IMR-90 (cell line): ENCODE data around the gene CDKAL1. TPM values are rescaled to one million over a fixed set of nuclear protein-coding genes. Genes with fewer than 3 reads are reported as not detected.

ENCODE experiments used
- ATAC-seq: fragments of 200-7000 bp; cut with Tn5 transposase; 2 replicates; pipeline ENCODE4 v1.9.1; 2020; ENCODE audit warnings: low read depth, mild to moderate bottlenecking, moderate library complexity
- BruUV-seq: library from RNA; stranded (reverse); fragments of 400-500 nt; replicated peaks from 2 replicates; lab custom pipeline; 2021; lab: Mats Ljungman, UMichigan
- CTCF ChIA-PET: fragments of 300-600 bp; formaldehyde crosslinking; extraction: SDS; loops from one replicate; lab custom pipeline; 2021; ENCODE audit warnings: antibody characterized with exemption; lab: Yijun Ruan, JAX
- POLR2A ChIA-PET: fragments of 300-600 bp; sonication (Branson Sonifier 250); formaldehyde crosslinking; loops from one replicate; lab custom pipeline; 2022; ENCODE audit warnings: antibody characterized with exemption; ENCODE audit not compliant: unreplicated experiment; lab: Charles Lee
- DNase-seq: peaks from one replicate; pipeline ENCODE4 v3.0.0; 2013
- H2AFZ ChIP-seq: replicated peaks from 2 replicates; pipeline ENCODE3; 2013; ENCODE audit warnings: low read length, mild to moderate bottlenecking; ENCODE audit not compliant: poor library complexity
- H2AK5ac ChIP-seq: 2 replicates; pipeline ENCODE4 v1.6.1; 2013; ENCODE audit warnings: low read depth, low read length, inconsistent platforms
- H2AK9ac ChIP-seq: replicated peaks from 2 replicates; pipeline ENCODE3; 2013; ENCODE audit warnings: mild to moderate bottlenecking, low read depth, low read length, moderate library complexity; ENCODE audit not compliant: poor library complexity
- H2BK120ac ChIP-seq: 2 replicates; pipeline ENCODE4 v1.6.1; 2013; ENCODE audit warnings: low read depth, low read length, inconsistent platforms
- H2BK15ac ChIP-seq: 3 replicates; pipeline ENCODE4 v1.6.1; 2013; ENCODE audit warnings: low read depth, low read length, inconsistent platforms
- H2BK20ac ChIP-seq: 2 replicates; pipeline ENCODE4 v1.6.1; 2013; ENCODE audit warnings: low read depth, mild to moderate bottlenecking, inconsistent platforms, low read length, moderate library complexity
- H2BK5ac ChIP-seq: 2 replicates; pipeline ENCODE4 v1.6.1; 2013; ENCODE audit warnings: mild to moderate bottlenecking, low read depth, low read length, inconsistent platforms; ENCODE audit not compliant: poor library complexity, severe bottlenecking
- H3K14ac ChIP-seq: replicated peaks from 2 replicates; pipeline ENCODE4 v1.6.1; 2013; ENCODE audit warnings: low read depth, low read length, inconsistent platforms
- H3K18ac ChIP-seq: 2 replicates; pipeline ENCODE4 v1.6.1; 2013; ENCODE audit warnings: low read depth, low read length, control low read depth
- H3K23ac ChIP-seq: 2 replicates; pipeline ENCODE4 v1.6.1; 2013; ENCODE audit warnings: low read depth, low read length, inconsistent platforms
- H3K27ac ChIP-seq: 2 replicates; pipeline ENCODE4 v1.5.1; 2013; ENCODE audit warnings: mild to moderate bottlenecking, control low read depth, low read length; ENCODE audit not compliant: insufficient read depth
- H3K27me3 ChIP-seq: 2 replicates; pipeline ENCODE4 v1.6.1; 2013; ENCODE audit warnings: low read length; ENCODE audit not compliant: control insufficient read depth, insufficient read depth
- H3K36me3 ChIP-seq: 2 replicates; pipeline ENCODE4 v1.6.1; 2013; ENCODE audit warnings: low read length, mixed read lengths; ENCODE audit not compliant: control insufficient read depth, insufficient read depth
- H3K4ac ChIP-seq: 2 replicates; pipeline ENCODE4 v1.6.1; 2013; ENCODE audit warnings: low read depth, low read length, inconsistent platforms
- H3K4me1 ChIP-seq: 2 replicates; pipeline ENCODE4 v1.6.1; 2013; ENCODE audit warnings: low read length, mixed read lengths; ENCODE audit not compliant: control insufficient read depth, insufficient read depth
- H3K4me2 ChIP-seq: 2 replicates; pipeline ENCODE4 v1.6.1; 2013; ENCODE audit warnings: low read depth, mild to moderate bottlenecking, control low read depth, low read length, moderate library complexity
- H3K4me3 ChIP-seq: 2 replicates; pipeline ENCODE4 v1.5.1; 2013; ENCODE audit warnings: low read depth, mild to moderate bottlenecking, control low read depth, low read length, moderate library complexity; ENCODE audit not compliant: insufficient read depth
- H3K56ac ChIP-seq: 2 replicates; pipeline ENCODE4 v1.6.1; 2013; ENCODE audit warnings: low read length, inconsistent platforms; ENCODE audit not compliant: insufficient read depth; ENCODE audit errors: extremely low read depth
- H3K79me1 ChIP-seq, 2 experiments: 2 replicates each; pipeline ENCODE4 v1.6.1; 2013; ENCODE audit warnings: low read length in 2 of 2, inconsistent platforms in 1 of 2, low read depth in 1 of 2
- H3K9ac ChIP-seq: 2 replicates; pipeline ENCODE4 v1.6.1; 2013; ENCODE audit warnings: low read depth, low read length, control low read depth
- H3K9me1 ChIP-seq: 2 replicates; pipeline ENCODE4 v1.6.1; 2013; ENCODE audit warnings: low read length, inconsistent platforms; ENCODE audit not compliant: insufficient read depth
- H3K9me3 ChIP-seq: 2 replicates; pipeline ENCODE4 v1.6.1; 2013; ENCODE audit warnings: low read length; ENCODE audit not compliant: control insufficient read depth, insufficient read depth
- H4K20me1 ChIP-seq: 2 replicates; pipeline ENCODE4 v1.6.1; 2013; ENCODE audit warnings: low read length, inconsistent platforms; ENCODE audit not compliant: insufficient read depth
- H4K5ac ChIP-seq: 2 replicates; pipeline ENCODE4 v1.6.1; 2013; ENCODE audit warnings: mild to moderate bottlenecking, low read depth, low read length, control low read depth
- H4K8ac ChIP-seq, 2 experiments: 2 replicates each; pipeline ENCODE4 v1.6.1; 2013; ENCODE audit warnings: low read depth in 2 of 2, low read length in 2 of 2, control low read depth in 1 of 2, inconsistent platforms in 1 of 2
- H4K91ac ChIP-seq: 2 replicates; pipeline ENCODE4 v1.6.1; 2013; ENCODE audit warnings: low read depth, low read length, inconsistent platforms; ENCODE audit not compliant: insufficient read depth
- BHLHE40 ChIP-seq: fragments of 150-350 bp; IDR thresholded peaks from 2 replicates; pipeline ENCODE4 v1.6.1; 2016; ENCODE audit warnings: mild to moderate bottlenecking, low read depth, low read length
- CEBPB ChIP-seq: IDR thresholded peaks from 2 replicates; pipeline ENCODE4 v1.6.1; 2012; ENCODE audit warnings: low read depth, low read length, improper control_type of control experiment
- CHD1 ChIP-seq: IDR thresholded peaks from 2 replicates; pipeline ENCODE4 v1.6.1; 2012; ENCODE audit warnings: low read depth, low read length, improper control_type of control experiment
- CTCF ChIP-seq: conservative IDR thresholded peaks from 2 replicates; pipeline ENCODE4 v1.5.1; 2012; ENCODE audit warnings: mild to moderate bottlenecking, low read depth, low read length, improper control_type of control experiment
- FOS ChIP-seq: fragments of 150-350 bp; IDR thresholded peaks from 2 replicates; pipeline ENCODE4 v1.6.1; 2016; ENCODE audit warnings: low read depth, low read length
- MAFK ChIP-seq: IDR thresholded peaks from 2 replicates; pipeline ENCODE4 v1.6.1; 2012; ENCODE audit warnings: low read depth, low read length, improper control_type of control experiment
- MAZ ChIP-seq: IDR thresholded peaks from 2 replicates; pipeline ENCODE4 v1.6.1; 2012; ENCODE audit warnings: low read depth, mild to moderate bottlenecking, low read length, improper control_type of control experiment, moderate library complexity, borderline replicate concordance
- MXI1 ChIP-seq: IDR thresholded peaks from 2 replicates; pipeline ENCODE4 v1.6.1; 2012; ENCODE audit warnings: low read depth, mild to moderate bottlenecking, low read length, moderate library complexity, borderline replicate concordance
- NFE2L2 ChIP-seq: fragments of 150-350 bp; IDR thresholded peaks from 2 replicates; pipeline ENCODE4 v1.6.1; 2016; ENCODE audit warnings: low read depth, mild to moderate bottlenecking, low read length
- RAD21 ChIP-seq: IDR thresholded peaks from 2 replicates; pipeline ENCODE4 v1.6.1; 2012; ENCODE audit warnings: low read length, improper control_type of control experiment
- RCOR1 ChIP-seq: IDR thresholded peaks from 2 replicates; pipeline ENCODE4 v1.6.1; 2012; ENCODE audit warnings: mild to moderate bottlenecking, low read length, improper control_type of control experiment; ENCODE audit not compliant: insufficient replicate concordance
- RFX5 ChIP-seq: IDR thresholded peaks from 2 replicates; pipeline ENCODE4 v1.8.0; 2012; ENCODE audit warnings: low read depth, mild to moderate bottlenecking, low read length, moderate library complexity
- SMC3 ChIP-seq: fragments of 150-350 bp; IDR thresholded peaks from 2 replicates; pipeline ENCODE4 v1.6.1; 2016; ENCODE audit warnings: low read depth, mild to moderate bottlenecking, antibody characterized with exemption, low read length, moderate library complexity
- WGBS, 2 experiments: methylation state at CpG; one replicate each; pipeline versions ENCODE4 v1.1.5 to v1.1.7; 2013; ENCODE audit warnings: missing lambda C conversion rate in 2 of 2; ENCODE audit not compliant: insufficient read length in 1 of 2; ENCODE audit errors: extremely low coverage in 2 of 2; 5-methylcytosine and 5-hydroxymethylcytosine counted together
- dilution Hi-C: fragments of 300-500 bp; cut with HindIII; formaldehyde crosslinking; loops from one replicate; pipeline ENCODE4 v1.14.3; 2018; ENCODE audit warnings: low sequenced_read_pairs; ENCODE audit not compliant: unreplicated experiment
- in situ Hi-C: fragments of 300-500 bp; cut with MboI; formaldehyde crosslinking; loops from 3 replicates; pipeline ENCODE4 v1.14.3; 2019; ENCODE audit warnings: low sequenced_read_pairs, inconsistent platforms, mixed read lengths
- intact Hi-C: fragments of 100-400 bp; cut with micrococcal nuclease; formaldehyde crosslinking; loops from 2 replicates; pipeline ENCODE4 v1.10.0; 2022
- polyA plus RNA-seq, 3 experiments: library from polyadenylated mRNA; depleted of rRNA; stranded (reverse); fragments of >200 nt; gene quantifications; 2 replicates each; pipeline ENCODE4 v1.2.3, GENCODE V29; 2012; ENCODE audit warnings: low replicate concordance in 1 of 3
- total RNA-seq: library from RNA; depleted of rRNA; stranded (reverse); fragments of >200 nt; gene quantifications from 2 replicates; pipeline ENCODE4 v1.2.3, GENCODE V29; 2012
- TF ChIP-seq, protein P1 (sequence below): fragments of 150-350 bp; IDR thresholded peaks from 2 replicates; pipeline ENCODE4 v1.6.1; 2016; ENCODE audit warnings: low read depth, mild to moderate bottlenecking, low read length, moderate library complexity, borderline replicate concordance
- TF ChIP-seq, protein P2 (sequence below): fragments of 150-350 bp; IDR thresholded peaks from 2 replicates; pipeline ENCODE4 v1.6.1; 2017; ENCODE audit warnings: mild to moderate bottlenecking, antibody characterized with exemption, low read length, low read depth

Gene CDKAL1
- total and polyA plus RNA-seq, 2 of the 4 experiments (the other 2 are of a cell fraction), result 3.7 to 13.1 TPM

- H2AK5ac ChIP-seq, result no peak overlapping the region
- no TSS peak for BruUV-seq
- H3K9me1 ChIP-seq, result no peaks in the 10 kb centered on the region
- no peak overlapping the region for H2BK15ac ChIP-seq
- peaks cover 10 to 13% of the 10 kb centered on the region in 2 experiments; a peak in 3 of 4 replicates for H3K79me1 ChIP-seq
- H4K8ac ChIP-seq, result no peak overlapping the region
- H2BK20ac ChIP-seq, result no peak overlapping the region
- dilution Hi-C loops (no loop called here), in situ Hi-C loops (no loop called here), intact Hi-C loops (no loop called here)
- no peak overlapping the region for H4K5ac ChIP-seq
- no peak overlapping the region for H3K27ac ChIP-seq
- no peak overlapping the region for H3K9ac ChIP-seq
- H3K36me3 ChIP-seq, result no peaks in the 10 kb centered on the region
- POLR2A ChIA-PET, result no interaction called here
- H3K56ac ChIP-seq, result no peak overlapping the region
- no peak overlapping the region for H2AK9ac ChIP-seq
- no peaks in the 10 kb centered on the region for H3K9me3 ChIP-seq
- no peak overlapping the region for H3K18ac ChIP-seq
- ATAC-seq (no peak), DNase-seq (no peak)
- H2BK120ac ChIP-seq, result no peak overlapping the region
- H3K27me3 ChIP-seq, result no peaks in the 10 kb centered on the region
- no peak overlapping the region for H2AFZ ChIP-seq
- H2BK5ac ChIP-seq, result no peak overlapping the region
- no peaks in the 10 kb centered on the region for H4K20me1 ChIP-seq
- no peak for TF ChIP-seq RCOR1
- no peak for TF ChIP-seq CTCF
- no peak for TF ChIP-seq MAZ
- no peak for TF ChIP-seq RFX5
- no peak for TF ChIP-seq MAFK
- no peak for TF ChIP-seq FOS
- TF ChIP-seq MXI1, result no peak
- no peak for TF ChIP-seq SMC3
- TF ChIP-seq CHD1, result no peak
- no peak for TF ChIP-seq CEBPB
- TF ChIP-seq NFE2L2, result no peak
- no peak for TF ChIP-seq BHLHE40
- TF ChIP-seq, protein P1, sequence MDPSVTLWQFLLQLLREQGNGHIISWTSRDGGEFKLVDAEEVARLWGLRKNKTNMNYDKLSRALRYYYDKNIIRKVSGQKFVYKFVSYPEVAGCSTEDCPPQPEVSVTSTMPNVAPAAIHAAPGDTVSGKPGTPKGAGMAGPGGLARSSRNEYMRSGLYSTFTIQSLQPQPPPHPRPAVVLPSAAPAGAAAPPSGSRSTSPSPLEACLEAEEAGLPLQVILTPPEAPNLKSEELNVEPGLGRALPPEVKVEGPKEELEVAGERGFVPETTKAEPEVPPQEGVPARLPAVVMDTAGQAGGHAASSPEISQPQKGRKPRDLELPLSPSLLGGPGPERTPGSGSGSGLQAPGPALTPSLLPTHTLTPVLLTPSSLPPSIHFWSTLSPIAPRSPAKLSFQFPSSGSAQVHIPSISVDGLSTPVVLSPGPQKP, result no peak
- no peak for TF ChIP-seq RAD21
- TF ChIP-seq, protein P2, sequence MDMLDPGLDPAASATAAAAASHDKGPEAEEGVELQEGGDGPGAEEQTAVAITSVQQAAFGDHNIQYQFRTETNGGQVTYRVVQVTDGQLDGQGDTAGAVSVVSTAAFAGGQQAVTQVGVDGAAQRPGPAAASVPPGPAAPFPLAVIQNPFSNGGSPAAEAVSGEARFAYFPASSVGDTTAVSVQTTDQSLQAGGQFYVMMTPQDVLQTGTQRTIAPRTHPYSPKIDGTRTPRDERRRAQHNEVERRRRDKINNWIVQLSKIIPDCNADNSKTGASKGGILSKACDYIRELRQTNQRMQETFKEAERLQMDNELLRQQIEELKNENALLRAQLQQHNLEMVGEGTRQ, result no peak
- WGBS, 2 experiments, result 100% methylated on average over 2 of the region's 3 CpGs; no CpG with 5 or more reads in 1 of the 2 experiments
- H3K4me3 ChIP-seq, result no peak overlapping the region
- no peaks in the 10 kb centered on the region for H3K4me1 ChIP-seq
- no peak overlapping the region for H4K91ac ChIP-seq
- CTCF ChIA-PET, result no interaction called here
- no peak overlapping the region for H3K4ac ChIP-seq
- no peak overlapping the region for H3K14ac ChIP-seq
- no peak overlapping the region for H3K4me2 ChIP-seq
- H3K23ac ChIP-seq, result no peak overlapping the region
These were observed 95.9 kb downstream of the CDKAL1 start for GRCh38 chr6:20630136-20630535.
